Measurements from ENCODE around the gene CAMK4. TPM values are rescaled to one million over a fixed set of nuclear protein-coding genes. Genes with fewer than 3 reads are reported as not detected.

Gene CAMK4
- total and polyA plus RNA-seq, 2 experiments from 2014 or later, result 4.2 to 7.3 TPM

- H3K27me3 ChIP-seq (ENCODE audit: insufficient read depth), result no peaks in the 10 kb centered on the region
- H3K9me2 ChIP-seq (ENCODE audit: insufficient read depth), result no peaks in the 10 kb centered on the region
- H2AFZ ChIP-seq, result no peak overlapping the region
- H3K4me3 ChIP-seq, result no peak overlapping the region
- H3K4me1 ChIP-seq (ENCODE audit: insufficient read depth), result no peaks in the 10 kb centered on the region
- DNase-seq (ENCODE audit: low spot score), result no peak
- Mint-ChIP-seq H3K9me3 (no peaks in the 10 kb centered on the region; the same call in 2 of the 3 replicates), H3K36me3 (ENCODE audit: low read depth) (no peaks in the 10 kb centered on the region), H3K27ac (no peak overlapping the region), H3K4me3 (no peak overlapping the region), H3K4me1 (no peaks in the 10 kb centered on the region; the same call in 2 of the 3 replicates), H3K27me3 (ENCODE audit: insufficient read depth, low read depth, poor library complexity) (peaks cover 2% of the 10 kb centered on the region)
- no peak for ATAC-seq
- no peaks in the 10 kb centered on the region for H3K36me3 ChIP-seq (ENCODE audit: insufficient read depth)
- H3K27ac ChIP-seq (ENCODE audit: low read depth), result no peak overlapping the region
- H3F3A ChIP-seq (replicated peaks; ENCODE audit: low read depth), result no peaks in the 10 kb centered on the region
- H4K20me1 ChIP-seq (replicated peaks; ENCODE audit: insufficient read depth), result no peaks in the 10 kb centered on the region
- H3K4me2 ChIP-seq, result no peak overlapping the region
- H3K79me2 ChIP-seq (replicated peaks; ENCODE audit: insufficient read depth), result no peaks in the 10 kb centered on the region
- TF ChIP-seq CTCF (conservative IDR thresholded peaks at IDR 0.05; ENCODE audit: low read depth in 2 of 2) (peak in 1 of 2 experiments; percentile 27; a peak in 1 of 4 replicates), REST (IDR thresholded peaks at IDR 0.05; ENCODE audit: unreplicated experiment) (no peak)
Observed at GRCh38 chr5:111401906-111402305, 177.7 kb downstream of the CAMK4 start.

GRCh38 chr5:111404270-111404769, 180.1 kb downstream of the CAMK4 start:
- no peaks in the 10 kb centered on the region for H3K27me3 ChIP-seq (ENCODE audit: insufficient read depth)
- no peaks in the 10 kb centered on the region for H3F3A ChIP-seq (replicated peaks; ENCODE audit: low read depth)
- DNase-seq (ENCODE audit: low spot score) (no peak), ATAC-seq (no peak)
- H3K36me3 ChIP-seq (ENCODE audit: insufficient read depth), result no peaks in the 10 kb centered on the region
- no peaks in the 10 kb centered on the region for H4K20me1 ChIP-seq (replicated peaks; ENCODE audit: insufficient read depth)
- H2AFZ ChIP-seq, result no peak overlapping the region
- no peak overlapping the region for H3K4me2 ChIP-seq
- H3K36me3 Mint-ChIP-seq (ENCODE audit: low read depth), result peaks cover 12% of the 10 kb centered on the region; the same call in 2 of the 3 replicates
- no peak for TF ChIP-seq CREB1 (CRISPR knock-in tag; IDR thresholded peaks at IDR 0.05; ENCODE audit: low read depth)
- TF ChIP-seq CTCF (conservative IDR thresholded peaks at IDR 0.05; ENCODE audit: low read depth in 2 of 2), result no peak
- TF ChIP-seq ETS1 (IDR thresholded peaks at IDR 0.05), result no peak
- H3K4me3 Mint-ChIP-seq, result no peak overlapping the region
- 0 out of 2 replicates have a peak, but pooled peaks cover 3% of the 10 kb centered on the region for H3K9me2 ChIP-seq (ENCODE audit: insufficient read depth)
- H3K79me2 ChIP-seq (replicated peaks; ENCODE audit: insufficient read depth), result no peaks in the 10 kb centered on the region
- no peak overlapping the region for H3K27ac ChIP-seq (ENCODE audit: low read depth)
- H3K9me3 Mint-ChIP-seq, result peaks cover 20% of the 10 kb centered on the region
- H3K4me1 ChIP-seq (ENCODE audit: insufficient read depth), result no peaks in the 10 kb centered on the region
- peaks cover 2% of the 10 kb centered on the region for H3K27me3 Mint-ChIP-seq (ENCODE audit: insufficient read depth, low read depth, poor library complexity)
- no peaks in the 10 kb centered on the region; the same call in 2 of the 3 replicates for H3K4me1 Mint-ChIP-seq
- no peak overlapping the region for H3K4me3 ChIP-seq
- H3K27ac Mint-ChIP-seq, result no peak overlapping the region
